D721Med (cell line): Measurements from ENCODE around the gene UBAC2.

Experiments used
- DNase-seq: peaks from one replicate; pipeline ENCODE4 v3.0.0; 2011; ENCODE audit warnings: low spot score; ENCODE audit not compliant: insufficient read length
- FAIRE-seq: peaks from 2 replicates; lab custom pipeline; 2011; peaks lifted over from hg19 to GRCh38; lab: Jason Lieb, UNC
- TF ChIP-seq, protein P1 (sequence below): IDR thresholded peaks from 2 replicates; pipeline ENCODE4 v1.5.1; 2012; ENCODE audit warnings: mild to moderate bottlenecking, control low read depth; ENCODE audit not compliant: insufficient read depth; ENCODE audit errors: missing control alignments

The UBAC2 gene

DNA sequence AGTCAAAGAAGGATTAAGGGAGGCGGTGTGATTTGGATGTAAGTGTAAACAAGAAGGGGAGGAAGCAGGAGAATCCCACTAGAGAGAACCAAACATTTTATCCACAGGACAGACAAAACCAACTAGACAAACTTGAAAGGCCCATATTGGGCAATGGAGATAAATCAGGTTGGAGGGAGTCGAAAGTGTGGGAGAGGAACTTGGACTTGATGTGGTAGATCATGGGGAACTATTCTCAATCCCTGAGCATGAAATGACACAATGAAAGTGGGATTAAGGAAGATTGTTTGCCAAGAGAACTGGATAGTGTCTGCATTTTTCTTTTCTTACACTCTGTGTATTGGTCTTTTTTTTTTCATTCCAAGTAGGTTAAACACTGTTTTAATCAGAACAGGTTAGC lies 88.6 kb downstream of the UBAC2 start:
- no peak for FAIRE-seq
- TF ChIP-seq, protein P1, sequence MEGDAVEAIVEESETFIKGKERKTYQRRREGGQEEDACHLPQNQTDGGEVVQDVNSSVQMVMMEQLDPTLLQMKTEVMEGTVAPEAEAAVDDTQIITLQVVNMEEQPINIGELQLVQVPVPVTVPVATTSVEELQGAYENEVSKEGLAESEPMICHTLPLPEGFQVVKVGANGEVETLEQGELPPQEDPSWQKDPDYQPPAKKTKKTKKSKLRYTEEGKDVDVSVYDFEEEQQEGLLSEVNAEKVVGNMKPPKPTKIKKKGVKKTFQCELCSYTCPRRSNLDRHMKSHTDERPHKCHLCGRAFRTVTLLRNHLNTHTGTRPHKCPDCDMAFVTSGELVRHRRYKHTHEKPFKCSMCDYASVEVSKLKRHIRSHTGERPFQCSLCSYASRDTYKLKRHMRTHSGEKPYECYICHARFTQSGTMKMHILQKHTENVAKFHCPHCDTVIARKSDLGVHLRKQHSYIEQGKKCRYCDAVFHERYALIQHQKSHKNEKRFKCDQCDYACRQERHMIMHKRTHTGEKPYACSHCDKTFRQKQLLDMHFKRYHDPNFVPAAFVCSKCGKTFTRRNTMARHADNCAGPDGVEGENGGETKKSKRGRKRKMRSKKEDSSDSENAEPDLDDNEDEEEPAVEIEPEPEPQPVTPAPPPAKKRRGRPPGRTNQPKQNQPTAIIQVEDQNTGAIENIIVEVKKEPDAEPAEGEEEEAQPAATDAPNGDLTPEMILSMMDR: no peak

DNA sequence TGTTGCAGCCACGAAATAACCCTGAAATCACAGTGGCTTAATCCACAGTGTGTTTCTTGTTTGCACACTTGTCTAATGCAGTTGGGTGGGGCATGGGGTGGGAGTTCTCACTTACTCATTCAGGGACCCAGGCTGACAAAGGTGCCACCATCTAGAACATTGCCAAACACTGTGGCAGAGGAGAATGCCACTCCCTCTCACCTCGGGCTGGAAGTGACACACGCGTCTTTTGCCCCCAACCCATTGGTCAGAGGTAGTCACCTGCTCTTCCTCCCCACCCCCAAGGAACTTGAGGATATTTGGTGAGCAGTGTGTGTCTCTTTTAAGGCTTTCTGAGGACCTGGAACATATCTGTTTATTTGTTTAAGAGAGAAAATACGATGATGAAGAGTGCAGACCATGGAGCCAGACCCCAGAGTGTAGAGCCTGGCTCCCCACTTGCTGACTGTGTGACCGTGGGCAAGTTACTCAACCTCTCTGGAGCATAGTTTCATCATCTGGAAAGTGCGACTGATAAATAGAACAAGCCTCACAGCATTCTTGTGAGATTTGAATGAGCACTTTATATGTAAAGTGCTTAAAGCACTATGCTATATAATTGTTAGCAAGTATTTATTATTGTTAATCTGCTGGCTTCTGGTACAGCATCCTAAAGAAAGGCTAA lies 89.2 kb downstream of the UBAC2 start:
- TF ChIP-seq, protein P1: no peak
- DNase-seq (no peak), FAIRE-seq (no peak)

More for the DNA sequence above, 88.6 kb downstream of the UBAC2 start:
- DNase-seq: no peak

DNA sequence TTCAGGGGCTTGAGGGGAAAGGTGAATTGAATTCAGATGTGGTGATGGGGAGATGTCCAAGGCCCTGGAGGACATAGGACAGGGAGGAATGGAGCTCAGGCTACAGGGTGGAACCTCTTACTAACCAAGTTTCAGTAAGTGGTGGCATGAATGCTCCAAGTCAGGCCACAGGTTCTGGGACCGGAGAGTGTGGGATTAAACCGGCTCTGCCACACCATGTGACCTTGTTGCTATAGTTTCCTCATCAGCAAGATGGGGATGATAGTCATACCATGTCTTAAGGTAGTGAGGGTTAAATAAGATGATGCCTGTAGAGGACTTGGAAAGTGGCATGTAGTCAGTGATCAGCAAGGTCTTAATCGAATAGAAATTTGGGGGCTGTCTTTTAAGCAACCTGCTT lies 90.2 kb downstream of the UBAC2 start:
- no peak for DNase-seq
- FAIRE-seq: no peak
- TF ChIP-seq, protein P1: no peak

DNA sequence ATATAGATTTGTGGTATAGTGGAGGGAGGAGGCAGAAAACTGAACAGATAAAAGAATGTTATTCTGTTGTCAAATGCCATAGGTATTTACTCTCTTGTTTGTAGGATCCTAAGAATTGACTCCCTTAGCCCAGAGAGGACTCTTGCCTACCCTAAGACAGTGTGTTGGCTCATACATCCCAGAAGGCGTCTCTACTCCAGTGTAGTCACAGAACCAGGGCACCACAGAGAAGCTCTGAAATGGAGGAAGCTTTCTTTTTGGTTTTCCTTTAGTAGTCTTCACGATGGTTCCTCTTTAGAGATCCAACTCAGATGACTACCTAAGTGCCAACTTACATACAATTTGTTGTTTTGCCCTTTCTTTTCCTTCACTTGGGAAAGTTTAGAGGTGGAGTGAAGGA lies 92.5 kb downstream of the UBAC2 start:
- FAIRE-seq (no peak), DNase-seq (no peak)
- TF ChIP-seq, protein P1: no peak

DNA sequence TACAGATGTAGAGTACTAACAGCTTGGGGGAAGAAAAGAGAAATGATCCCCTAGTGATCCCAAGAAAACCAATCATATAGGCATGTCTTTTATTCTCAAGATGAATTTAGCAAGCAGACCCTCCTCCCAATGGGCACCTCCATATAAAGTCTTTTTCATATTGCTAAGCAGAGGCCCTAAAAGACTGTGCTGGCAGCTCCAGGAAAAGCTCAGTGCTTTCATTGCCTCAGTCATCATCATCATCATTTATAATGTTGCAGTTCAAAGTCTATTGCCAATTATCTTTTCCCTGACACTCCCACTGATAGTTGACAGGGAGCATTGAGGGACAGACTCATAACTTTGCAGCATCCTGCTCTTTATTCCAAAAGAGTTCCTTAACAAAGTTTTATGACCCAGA lies 93.5 kb downstream of the UBAC2 start:
- TF ChIP-seq, protein P1: no peak
- FAIRE-seq: no peak

DNA sequence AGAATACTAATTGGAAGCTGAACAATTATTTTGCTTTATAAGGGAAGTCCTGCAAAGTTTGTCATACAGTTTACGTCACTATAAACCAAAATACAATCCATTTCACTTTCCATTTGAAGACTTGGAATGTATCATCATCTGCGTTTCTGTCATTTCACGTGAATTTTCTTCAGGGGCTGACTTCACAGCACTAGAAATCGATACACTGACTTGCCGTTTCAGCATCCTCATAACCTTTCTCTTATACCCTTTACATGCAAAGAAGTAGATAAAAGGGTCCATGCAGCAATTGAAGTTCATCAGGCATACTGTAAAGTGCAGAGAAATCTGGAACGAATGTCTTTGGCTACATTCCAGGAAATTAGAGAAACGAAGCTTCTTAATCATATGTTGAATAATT lies 94.3 kb downstream of the UBAC2 start:
- no peak for FAIRE-seq
- no peak for DNase-seq
- TF ChIP-seq, protein P1: no peak

More for the DNA sequence above, 93.5 kb downstream of the UBAC2 start:
- DNase-seq: no peak

DNA sequence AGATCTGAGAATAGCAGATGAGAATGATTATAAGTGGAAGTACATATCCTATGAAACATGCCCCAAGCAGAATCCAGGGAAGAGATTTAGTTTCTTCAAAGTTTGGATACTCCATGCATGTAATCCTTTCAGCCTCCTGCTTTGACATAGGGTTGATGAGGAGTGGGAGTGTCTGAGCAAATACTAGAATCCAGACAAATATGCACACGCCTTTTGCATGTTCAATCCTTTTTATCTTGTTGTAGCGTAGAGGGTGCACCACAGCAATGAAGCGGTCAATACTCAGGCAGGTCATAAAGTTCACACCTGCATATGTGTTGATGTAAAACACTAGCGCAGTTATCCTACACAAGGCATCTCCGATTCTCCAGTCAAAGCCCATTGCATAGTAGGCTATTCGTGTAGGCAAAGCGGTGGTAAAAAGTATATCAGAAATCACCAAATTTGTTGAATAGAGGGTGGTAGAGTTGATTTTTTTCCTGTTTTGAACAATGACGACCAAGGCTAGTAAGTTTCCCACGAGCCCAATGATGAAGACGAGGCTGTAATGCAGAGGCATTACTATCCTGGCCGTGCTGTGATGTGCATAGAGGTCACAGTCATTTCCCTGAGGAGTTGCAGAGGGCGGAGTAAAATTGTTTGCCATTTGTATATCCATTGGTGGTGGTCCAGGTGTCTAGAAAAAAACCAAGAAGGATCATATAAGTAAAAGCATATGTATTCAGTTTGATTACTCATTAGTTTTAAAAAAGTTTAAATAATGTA lies 95.0 kb downstream of the UBAC2 start:
- TF ChIP-seq, protein P1: no peak
- no peak for FAIRE-seq
- DNase-seq: no peak
